ENCODE data around the gene PLXNA4. TPM values are rescaled to one million over a fixed set of nuclear protein-coding genes. Genes with fewer than 3 reads are reported as not detected.

Gene PLXNA4
- total RNA-seq, 4 donors from 2014 or later: 0.31 to 0.66 (median 0.43) TPM

DNA sequence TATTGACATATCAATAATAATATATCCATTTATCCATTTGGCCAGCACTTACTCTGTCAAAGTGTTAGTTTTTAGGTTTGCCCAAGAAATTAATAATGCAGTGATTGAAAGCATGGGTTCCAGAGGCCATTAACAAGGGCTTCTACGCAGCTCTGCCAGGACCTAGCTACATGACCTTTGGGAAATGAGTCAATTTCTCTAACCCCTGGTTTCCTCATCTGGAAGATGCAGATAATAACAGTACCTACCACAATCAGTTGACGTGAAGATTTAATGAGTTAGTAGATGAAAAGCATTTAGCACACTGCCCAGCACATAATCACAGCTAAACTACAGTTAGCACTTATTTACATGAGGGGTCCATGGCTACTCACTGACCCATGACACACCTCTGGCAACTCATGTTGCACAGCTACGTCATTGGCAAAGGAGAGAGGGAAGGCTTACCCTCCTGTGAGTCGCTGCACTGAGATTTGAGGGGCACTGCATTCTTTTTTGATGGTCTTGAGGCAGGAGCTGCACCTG is 263.7 kb downstream of the PLXNA4 start:
- H3K27ac ChIP-seq: no peak overlapping the region
- H3K4me3 ChIP-seq: no peak overlapping the region
- no peaks in the 10 kb centered on the region for H3K4me1 ChIP-seq
- TF ChIP-seq POLR2A (IDR thresholded peaks at IDR 0.05): no peak
- no peak for TF ChIP-seq CTCF (IDR thresholded peaks at IDR 0.05 in 4 of 5, conservative IDR thresholded peaks at IDR 0.05 in 1 of 5)
- intact Hi-C loops (cut with DNase I; ENCODE audit: low total_unique reads) (loop anchor here (10.0 kb wide), 1 partner anchor 1122 kb away; no protein-coding TSS in a partner anchor), in situ Hi-C loops (cut with MboI; ENCODE audit: low sequenced_read_pairs in 4 of 4) (loop anchor here in 2 of 4 donors (10.0 to 25.0 kb wide), 2 partner anchors 262 to 1125 kb away; partner anchors contain the start of gene PLXNA4 (in 1 of the 2))
- no peaks in the 10 kb centered on the region for H3K36me3 ChIP-seq
- H3K9me3 ChIP-seq: no peaks in the 10 kb centered on the region
- DNase-seq: no peak
- ATAC-seq: no peak
- no peaks in the 10 kb centered on the region for H3K27me3 ChIP-seq

DNA sequence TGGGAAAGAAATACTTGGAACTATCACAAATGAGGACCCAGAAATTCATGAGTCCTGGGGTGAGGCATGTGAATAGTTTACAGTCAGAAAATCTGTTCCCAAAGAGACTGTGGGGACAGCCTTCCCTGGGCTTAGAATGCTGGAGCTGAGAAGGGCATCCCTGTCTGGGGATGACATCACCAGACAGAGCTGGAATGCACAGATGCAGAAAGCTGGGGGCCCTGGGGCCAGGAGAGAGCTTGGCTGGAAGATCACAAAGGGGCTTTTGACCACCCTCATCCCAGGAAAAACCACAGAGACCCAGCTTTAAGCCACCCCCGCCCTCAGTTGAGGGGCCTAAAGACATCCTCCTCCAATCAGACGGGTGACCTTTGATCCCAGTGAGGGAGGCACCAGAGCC is 264.5 kb downstream of the PLXNA4 start:
- intact Hi-C loops (cut with DNase I; ENCODE audit: low total_unique reads): loop anchor here (10.0 kb wide), 1 partner anchor 1123 kb away; no protein-coding TSS in a partner anchor
- Histone ChIP-seq H3K36me3 (no peaks in the 10 kb centered on the region), H3K9me3 (no peaks in the 10 kb centered on the region), H3K4me1 (no peaks in the 10 kb centered on the region), H3K27me3 (no peaks in the 10 kb centered on the region), H3K27ac (no peak overlapping the region), H3K4me3 (no peak overlapping the region)
- ATAC-seq (no peak), DNase-seq (no peak)
- in situ Hi-C loops (cut with MboI; ENCODE audit: low sequenced_read_pairs in 4 of 4): loop anchor here in 2 of 4 donors (10.0 to 25.0 kb wide), 2 partner anchors 263 to 1126 kb away; partner anchors contain the start of gene PLXNA4 (in 1 of the 2)
- TF ChIP-seq CTCF (IDR thresholded peaks at IDR 0.05 in 4 of 5, conservative IDR thresholded peaks at IDR 0.05 in 1 of 5) (no peak), POLR2A (IDR thresholded peaks at IDR 0.05) (no peak)

DNA sequence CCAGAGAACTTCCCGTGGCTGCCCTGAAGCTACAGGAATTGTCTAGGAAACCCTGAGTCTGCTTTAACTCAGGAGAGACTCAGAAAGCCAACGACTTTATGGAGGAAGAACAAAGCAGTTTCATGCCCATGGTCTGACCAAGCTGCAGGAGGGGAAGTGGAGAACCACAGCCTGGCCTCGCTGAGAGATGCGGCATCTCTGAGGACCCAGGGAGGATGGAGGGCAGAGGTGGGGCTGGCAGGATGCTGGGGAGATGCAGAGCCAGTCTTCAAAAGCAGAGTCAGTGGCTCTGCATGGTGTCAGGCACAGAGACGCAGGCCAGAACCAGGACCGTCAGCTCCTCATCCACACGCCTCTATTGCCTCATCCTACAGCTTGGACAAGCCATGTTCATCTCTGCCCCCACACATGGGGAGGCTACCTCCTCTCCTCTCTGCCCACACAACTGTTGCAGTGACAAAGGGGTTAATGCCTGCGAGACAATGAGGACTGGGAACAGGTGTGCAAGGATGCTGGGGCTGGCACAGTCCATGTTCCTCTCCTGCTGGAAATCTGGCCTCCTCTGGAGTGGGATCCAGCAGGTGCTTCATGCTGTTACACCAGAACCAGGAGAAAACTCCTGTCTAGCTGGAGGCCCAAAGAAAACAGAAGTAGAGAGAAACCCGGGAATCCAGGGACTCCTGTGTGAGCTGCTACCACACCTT is 267.0 kb downstream of the PLXNA4 start:
- Histone ChIP-seq H3K4me1 (no peaks in the 10 kb centered on the region), H3K4me3 (no peak overlapping the region), H3K27me3 (no peaks in the 10 kb centered on the region), H3K27ac (no peak overlapping the region), H3K9me3 (no peaks in the 10 kb centered on the region), H3K36me3 (no peaks in the 10 kb centered on the region)
- in situ Hi-C loops (cut with MboI; ENCODE audit: low sequenced_read_pairs in 4 of 4): loop anchor here in 1 of 4 donors (25.0 kb wide), 1 partner anchor 1128 kb away; no protein-coding TSS in a partner anchor
- TF ChIP-seq POLR2A (IDR thresholded peaks at IDR 0.05) (no peak), CTCF (IDR thresholded peaks at IDR 0.05 in 4 of 5, conservative IDR thresholded peaks at IDR 0.05 in 1 of 5) (no peak)
- intact Hi-C loops (cut with DNase I; ENCODE audit: low total_unique reads): no loop called here
- ATAC-seq: no peak
- no peak for DNase-seq

- no peak for DNase-seq
- Histone ChIP-seq H3K27ac (no peak overlapping the region), H3K9me3 (no peaks in the 10 kb centered on the region), H3K27me3 (no peaks in the 10 kb centered on the region), H3K4me1 (no peaks in the 10 kb centered on the region), H3K36me3 (no peaks in the 10 kb centered on the region), H3K4me3 (no peak overlapping the region)
- in situ Hi-C loops (cut with MboI; ENCODE audit: low sequenced_read_pairs in 4 of 4): loop anchor here in 1 of 4 donors (25.0 kb wide), 1 partner anchor 1130 kb away; no protein-coding TSS in a partner anchor
- TF ChIP-seq POLR2A (IDR thresholded peaks at IDR 0.05) (no peak), CTCF (IDR thresholded peaks at IDR 0.05 in 4 of 5, conservative IDR thresholded peaks at IDR 0.05 in 1 of 5) (no peak)
- intact Hi-C loops (cut with DNase I; ENCODE audit: low total_unique reads): no loop called here
- ATAC-seq: no peak
Observed at GRCh38 chr7:132307465-132307864, 268.8 kb downstream of the PLXNA4 start.
